CD1c-positive myeloid dendritic cell (primary cell): ENCODE measurements around the gene CHST2.

Experiments used
- DNase-seq: peaks from one replicate; pipeline ENCODE4 v3.0.0-alpha.2; 2016; ENCODE audit errors: extremely low spot score

CHST2 gene

DNA sequence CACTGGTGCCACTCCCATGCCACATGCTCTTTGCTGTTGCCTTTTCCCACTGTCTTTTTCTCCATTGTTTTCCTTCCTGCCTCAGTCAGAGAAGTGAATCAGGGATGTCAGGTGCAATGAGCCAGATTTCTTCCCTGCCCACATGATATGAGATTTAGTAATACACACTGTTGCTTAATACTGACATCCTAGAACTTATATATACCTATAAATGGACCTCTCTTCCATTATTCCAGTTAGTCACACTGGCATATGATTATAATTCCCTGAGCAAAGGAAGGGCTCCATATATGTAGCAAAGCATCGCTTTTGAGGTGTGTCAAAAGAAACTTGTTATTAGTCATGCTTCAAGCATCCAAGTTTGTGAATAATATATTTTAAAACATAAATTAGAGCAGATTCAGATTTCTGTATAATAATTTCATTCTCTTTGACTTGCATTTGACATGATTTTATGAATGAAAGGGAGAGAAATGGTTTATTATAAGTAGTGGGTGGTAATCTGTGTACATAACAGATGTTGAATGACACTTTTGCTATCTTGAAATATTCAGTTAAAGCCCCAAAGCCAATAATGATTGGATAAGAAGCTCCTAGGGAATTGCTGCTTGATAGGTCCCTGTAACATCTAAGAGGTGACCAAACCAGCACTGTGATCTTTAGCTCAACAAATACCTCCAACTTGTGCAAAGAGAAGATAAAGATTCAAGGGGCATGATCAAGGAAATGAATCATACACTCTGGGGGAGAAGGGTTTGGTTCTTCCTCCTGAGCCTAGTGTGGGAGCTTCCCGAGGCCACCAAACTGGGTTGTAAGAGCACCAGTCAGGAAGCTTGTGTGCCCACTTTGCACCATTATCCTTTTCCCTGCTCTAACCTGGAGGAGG, 48.6 kb downstream of the CHST2 start:
- DNase-seq = peak; percentile 11

- no peak for DNase-seq
These were observed 49.3 kb downstream of the CHST2 start for GRCh38 chr3:143168855-143169192.

GRCh38 chr3:143170074-143170473, 50.5 kb downstream of the CHST2 start:
- DNase-seq = no peak

- DNase-seq = no peak
These were observed 51.1 kb downstream of the CHST2 start for GRCh38 chr3:143170676-143171075.

DNA sequence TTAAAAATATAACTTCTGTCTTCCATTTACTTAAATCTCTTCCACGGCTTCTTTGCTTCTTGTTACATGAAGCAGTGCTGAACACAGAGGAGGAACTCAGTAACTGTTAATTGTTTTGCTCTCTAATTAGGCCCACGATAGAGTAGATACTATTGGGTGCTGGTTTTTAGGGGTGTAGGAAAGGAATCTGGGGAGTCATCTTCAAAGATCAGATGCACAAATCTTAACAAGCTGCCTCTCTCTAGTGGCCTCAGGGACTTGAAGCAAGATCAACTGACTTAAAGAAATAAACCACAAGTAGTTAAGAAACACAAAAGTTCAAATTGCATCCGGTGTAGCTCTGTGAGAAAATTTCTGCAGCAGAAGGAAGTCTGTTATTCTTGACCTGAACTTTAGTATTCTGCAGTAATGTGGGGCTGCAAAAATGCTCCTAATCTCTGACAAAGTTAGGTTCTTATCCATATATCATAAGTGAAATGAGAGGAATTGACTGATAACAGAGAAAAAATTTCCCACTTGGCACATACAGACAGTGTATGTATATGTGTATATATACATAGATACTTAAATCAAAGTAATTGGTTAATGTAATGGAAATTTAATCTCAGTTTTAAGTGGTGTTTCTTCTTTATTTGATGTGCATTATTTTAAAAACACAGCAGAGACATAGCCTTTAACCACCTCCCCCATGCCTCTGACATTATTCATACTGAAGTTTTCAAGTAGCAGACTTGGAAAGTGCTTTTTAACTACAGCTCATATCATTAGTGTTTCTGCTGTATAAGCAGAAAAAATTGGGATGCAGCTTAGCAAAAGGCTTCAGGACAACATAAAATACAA, 51.8 kb downstream of the CHST2 start:
- DNase-seq = peak; percentile 19

GRCh38 chr3:143172062-143172794, 52.7 kb downstream of the CHST2 start:
- DNase-seq = no peak

DNA sequence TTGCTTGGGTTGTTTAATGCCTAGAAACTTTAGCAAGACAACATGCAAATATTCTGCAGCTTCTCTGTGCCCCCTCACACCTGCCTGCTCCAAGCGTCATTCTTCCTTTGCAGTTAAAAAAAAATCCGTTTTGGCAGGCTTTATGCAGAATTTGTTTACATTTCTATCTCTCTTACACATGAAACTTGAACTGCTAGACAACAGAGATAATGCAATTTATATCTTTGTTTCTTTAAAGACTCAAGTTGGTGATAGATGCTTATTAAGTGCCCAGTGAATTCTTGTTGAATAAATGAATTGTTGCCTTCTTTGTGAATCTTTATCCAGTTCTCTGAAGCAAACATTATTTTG, 53.2 kb downstream of the CHST2 start:
- DNase-seq = no peak

DNA sequence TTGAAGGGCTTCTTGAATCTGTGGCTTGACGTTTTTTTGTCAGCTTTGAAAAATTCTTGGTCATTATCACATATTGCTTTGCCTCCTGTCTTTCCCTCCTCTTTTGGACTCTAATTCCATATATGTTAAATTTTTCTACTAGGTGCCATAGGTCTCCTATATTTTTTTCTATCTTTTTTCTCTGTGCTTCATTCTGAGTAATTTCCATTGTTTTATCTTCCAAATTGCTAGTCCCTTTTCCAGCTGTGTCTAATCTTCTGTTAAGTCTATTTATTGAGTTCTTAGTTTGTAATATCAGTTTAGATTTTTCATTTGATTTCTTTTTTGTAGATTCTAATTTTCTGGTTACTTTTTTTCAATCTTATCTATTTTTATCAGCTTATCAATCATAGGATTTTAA, 53.7 kb downstream of the CHST2 start:
- DNase-seq = no peak
